CD14-positive monocyte (primary cell): ENCODE results near the gene DNAJC6. TPM values are rescaled to one million over a fixed set of nuclear protein-coding genes. Genes with fewer than 3 reads are reported as not detected.

Experiments
- DNase-seq, 3 donors: peaks; one replicate each; pipeline ENCODE4 v3.0.0-alpha.2; 2011 to 2022
- H2AFZ ChIP-seq: 2 replicates; pipeline ENCODE4 v1.6.0; 2012; ENCODE audit warnings: mild to moderate bottlenecking, low read depth, low read length, inconsistent platforms; ENCODE audit not compliant: insufficient read depth, poor library complexity, severe bottlenecking
- H3K27ac ChIP-seq, 2 donors: 1 replicate in 1 of 2; 2 replicates in 1 of 2; pipeline ENCODE4 v1.5.1; 2012 to 2013; ENCODE audit warnings: low read length in 2 of 2, control low read depth in 1 of 2, inconsistent platforms in 1 of 2, low read depth in 1 of 2, mild to moderate bottlenecking in 1 of 2
- H3K27me3 ChIP-seq, 2 donors: one replicate each; pipeline versions ENCODE4 v1.6.0 to v1.6.1; 2011 to 2013; ENCODE audit warnings: low read length in 2 of 2; ENCODE audit not compliant: control insufficient read depth in 2 of 2, insufficient read depth in 2 of 2
- H3K36me3 ChIP-seq, 2 donors: replicated peaks in 1 of 2; 1 replicate in 1 of 2; 2 replicates in 1 of 2; pipeline versions ENCODE4 v1.5.1 to v1.6.1; 2012 to 2013; ENCODE audit warnings: low read length in 2 of 2, control low read depth in 1 of 2, inconsistent platforms in 1 of 2, mild to moderate bottlenecking in 1 of 2; ENCODE audit not compliant: insufficient read depth in 2 of 2, control insufficient read depth in 1 of 2
- H3K4me1 ChIP-seq, 2 donors: 1 replicate in 1 of 2; 2 replicates in 1 of 2; pipeline versions ENCODE4 v1.5.1 to v1.6.1; 2012 to 2013; ENCODE audit warnings: low read length in 2 of 2, control low read depth in 1 of 2, inconsistent platforms in 1 of 2, mild to moderate bottlenecking in 1 of 2, moderate library complexity in 1 of 2; ENCODE audit not compliant: insufficient read depth in 2 of 2, control insufficient read depth in 1 of 2
- H3K4me2 ChIP-seq: replicated peaks from 2 replicates; pipeline ENCODE3; 2012; ENCODE audit warnings: low read length, moderate library complexity, mild to moderate bottlenecking; ENCODE audit not compliant: poor library complexity, severe bottlenecking; ENCODE audit errors: extremely low read depth
- H3K4me3 ChIP-seq, 3 experiments: fragments of 200-600 bp in 1 of 3; sonication (generic) in 1 of 3; replicated peaks in 1 of 3; 1 replicate in 2 of 3; 2 replicates in 1 of 3; pipeline ENCODE4 v1.5.1; 2011 to 2013; ENCODE audit warnings: low read length in 3 of 3, mild to moderate bottlenecking in 3 of 3, control low read depth in 2 of 3, low read depth in 2 of 3, inconsistent platforms in 1 of 3, moderate library complexity in 1 of 3
- H3K79me2 ChIP-seq: 2 replicates; pipeline ENCODE4 v1.6.0; 2012; ENCODE audit warnings: mild to moderate bottlenecking, control low read depth, inconsistent platforms, low read length, moderate library complexity; ENCODE audit not compliant: insufficient read depth
- H3K9ac ChIP-seq: 2 replicates; pipeline ENCODE4 v1.6.0; 2017; ENCODE audit warnings: low read length, mild to moderate bottlenecking; ENCODE audit not compliant: insufficient read depth, poor library complexity, severe bottlenecking
- H3K9me3 ChIP-seq, 2 donors: replicated peaks in 1 of 2; 1 replicate in 1 of 2; 2 replicates in 1 of 2; pipeline versions ENCODE4 v1.5.1 to v1.6.1; 2012 to 2013; ENCODE audit warnings: low read length in 2 of 2, control low read depth in 1 of 2; ENCODE audit not compliant: control insufficient read depth in 1 of 2, insufficient read depth in 1 of 2
- H4K20me1 ChIP-seq: 2 replicates; pipeline ENCODE4 v1.6.0; 2012; ENCODE audit warnings: mild to moderate bottlenecking, low read length, control low read depth, moderate library complexity; ENCODE audit not compliant: insufficient read depth
- H3K27ac Mint-ChIP-seq, 7 donors: one replicate each; pipeline ENCODE4 v1.8.0; 2020; ENCODE audit warnings: mild to moderate bottlenecking in 7 of 7, mixed read lengths in 7 of 7, moderate library complexity in 6 of 7, inconsistent platforms in 2 of 7
- H3K27me3 Mint-ChIP-seq, 3 donors: one replicate each; pipeline ENCODE4 v1.8.0; 2021 to 2022; ENCODE audit warnings: low read depth in 3 of 3, mild to moderate bottlenecking in 3 of 3, mixed read lengths in 3 of 3, moderate library complexity in 3 of 3, inconsistent platforms in 1 of 3
- H3K36me3 Mint-ChIP-seq, 2 donors: one replicate each; pipeline ENCODE4 v1.8.0; 2020; ENCODE audit warnings: mixed read lengths in 2 of 2, inconsistent platforms in 1 of 2, mild to moderate bottlenecking in 1 of 2
- H3K4me1 Mint-ChIP-seq: one replicate; pipeline ENCODE4 v1.8.0; 2020; ENCODE audit warnings: mild to moderate bottlenecking, mixed read lengths
- H3K4me3 Mint-ChIP-seq, 2 donors: one replicate each; pipeline ENCODE4 v1.8.0; 2020; ENCODE audit warnings: mild to moderate bottlenecking in 2 of 2, mixed read lengths in 2 of 2, moderate library complexity in 1 of 2
- H3K9me3 Mint-ChIP-seq, 7 donors: one replicate each; pipeline ENCODE4 v1.8.0; 2020 to 2022; ENCODE audit warnings: mixed read lengths in 7 of 7, mild to moderate bottlenecking in 6 of 7, moderate library complexity in 6 of 7, inconsistent platforms in 2 of 7
- CTCF ChIP-seq: fragments of 200-600 bp; IDR thresholded peaks from one replicate; pipeline ENCODE4 v1.8.0; 2022; ENCODE audit warnings: antibody characterized with exemption, mild to moderate bottlenecking
- whole genome bisulfite sequencing: methylation state at CpG from one replicate; pipeline ENCODE4 v1.1.5; 2013; ENCODE audit warnings: missing lambda C conversion rate; ENCODE audit not compliant: insufficient coverage; 5-methylcytosine and 5-hydroxymethylcytosine counted together
- intact Hi-C, 2 donors: fragments of 100-400 bp; cut with micrococcal nuclease; formaldehyde crosslinking; loops; one replicate each; pipeline versions ENCODE4 v1.15.0 to v1.15.1; 2023
- polyA plus RNA-seq, 3 donors: library from polyadenylated mRNA; depleted of rRNA in 1 of 3; unstranded in 2 of 3; stranded (reverse) in 1 of 3; fragments of 300-500 nt in 2 of 3; fragments of >200 nt in 1 of 3; fragmentation: Illumina TruSeq in 2 of 3; gene quantifications; 1 replicate in 2 of 3; 2 replicates in 1 of 3; pipeline ENCODE4 v1.2.3, GENCODE V29; 2012 to 2021

The DNAJC6 gene
- polyA plus RNA-seq, 3 donors: 0.05 TPM; not detected in 2

- H3K4me1 Mint-ChIP-seq: no peaks in the 10 kb centered on the region
- Histone ChIP-seq H3K4me3 (no peak overlapping the region), H3K36me3 (no peaks in the 10 kb centered on the region), H3K9me3 (no peaks in the 10 kb centered on the region), H3K9ac (no peak overlapping the region), H4K20me1 (no peaks in the 10 kb centered on the region), H3K79me2 (no peaks in the 10 kb centered on the region), H3K27me3 (no peaks in the 10 kb centered on the region), H2AFZ (no peak overlapping the region), H3K4me2 (no peak overlapping the region), H3K4me1 (no peaks in the 10 kb centered on the region), H3K27ac (no peak overlapping the region)
- 95% methylated on average over 5 of the region's 5 CpGs for WGBS
- H3K36me3 Mint-ChIP-seq: no peaks in the 10 kb centered on the region
- no peak for TF ChIP-seq CTCF
- no peak overlapping the region for H3K27ac Mint-ChIP-seq
- H3K9me3 Mint-ChIP-seq: peaks cover 0 to 4% (median 0%) of the 10 kb centered on the region in 7 donors
- no peak for DNase-seq
- intact Hi-C loops: no loop called here
- H3K4me3 Mint-ChIP-seq: no peak overlapping the region
- peaks cover 0 to 2% (median 0%) of the 10 kb centered on the region in 3 donors for H3K27me3 Mint-ChIP-seq
These were observed 51.3 kb downstream of the DNAJC6 start for GRCh38 chr1:65360648-65361047.

DNA sequence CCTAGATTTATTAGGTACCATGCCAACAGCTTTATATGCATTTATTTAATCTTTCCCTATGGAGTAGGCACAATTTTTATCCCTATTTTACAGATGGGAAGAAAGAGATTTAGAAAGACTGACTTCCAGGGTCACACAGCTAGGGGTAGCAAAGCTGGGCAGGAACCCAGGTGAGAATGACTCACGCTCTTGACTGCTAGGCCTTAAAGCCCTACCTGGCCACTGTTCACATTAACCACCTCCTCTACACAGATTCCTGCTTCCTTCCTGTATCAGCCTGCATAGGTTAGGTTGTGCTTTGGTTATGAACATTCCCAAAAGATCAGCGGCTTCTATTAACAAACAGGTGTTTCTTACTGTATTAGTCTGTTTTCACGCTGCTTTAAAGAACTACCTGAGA is 53.2 kb downstream of the DNAJC6 start:
- H3K4me3 Mint-ChIP-seq: no peak overlapping the region
- H3K27ac ChIP-seq: no peak overlapping the region
- no peaks in the 10 kb centered on the region for H3K9me3 ChIP-seq
- H3K36me3 ChIP-seq: no peaks in the 10 kb centered on the region
- H3K4me2 ChIP-seq: no peak overlapping the region
- no peaks in the 10 kb centered on the region for H3K36me3 Mint-ChIP-seq
- peaks cover 0 to 4% (median 0%) of the 10 kb centered on the region in 7 donors for H3K9me3 Mint-ChIP-seq
- H4K20me1 ChIP-seq: no peaks in the 10 kb centered on the region
- no peak overlapping the region for H2AFZ ChIP-seq
- no peak overlapping the region for H3K4me3 ChIP-seq
- peaks cover 0 to 2% (median 0%) of the 10 kb centered on the region in 3 donors for H3K27me3 Mint-ChIP-seq
- no peak overlapping the region for H3K9ac ChIP-seq
- H3K4me1 ChIP-seq: no peaks in the 10 kb centered on the region
- 100% methylated on average over 1 of the region's 3 CpGs for WGBS
- intact Hi-C loops: no loop called here
- no peaks in the 10 kb centered on the region for H3K4me1 Mint-ChIP-seq
- H3K79me2 ChIP-seq: no peaks in the 10 kb centered on the region
- no peak for TF ChIP-seq CTCF
- H3K27ac Mint-ChIP-seq: no peak overlapping the region
- no peak for DNase-seq
- no peaks in the 10 kb centered on the region for H3K27me3 ChIP-seq
